Heart left ventricle (tissue), 13 donors: ENCODE data around the gene DMTF1.

ENCODE experiments used
- POLR2A ChIP-seq, 2 donors: fragments of 450-650 bp; IDR thresholded peaks; one replicate each; pipeline ENCODE4 v1.6.1; 2017; ENCODE audit warnings: antibody characterized with exemption in 2 of 2, mild to moderate bottlenecking in 2 of 2, moderate library complexity in 2 of 2
- TF ChIP-seq, protein P1 (sequence below), 12 donors: fragments of 200-600 bp; sonication (generic) in 4 of 12; IDR thresholded peaks; one replicate each; pipeline versions ENCODE4 v1.5.0 to v1.8.0; 2018 to 2022; ENCODE audit warnings: antibody characterized with exemption in 12 of 12, mild to moderate bottlenecking in 5 of 12
- donor health status: ischemic (EF 13 %, LVEDD 7.1; RV severe dilation, severe dysfunction).
- donor health status: DM: no; HTN: yes; CAD: no.
- donor health status: DM: no; HTN: no; CAD: no.
- donor health status: ischemic (EF 25% LVEDD 6.9; RV normal size, moderate dysfunction).
- donor health status: ischemic (EF 25% LVEDD 5.7; RV mildly dilated, moderate dysfunction).
- donor health status: ischemic (EF 35%, LVEDD 5.7; RV mildly dilated, moderate dysfunction).
- donor health status: nonischemic (EF 11% LVEDD 7.7; RV severe dilation, severe dysfunction).
- donor health status: DM: yes; HTN: yes; CAD: no.
- donor health status: PGD.
- donor health status: ischemic (EF 29% LVEDD 5.4; RV normal size, mild dysfunction).
- donor health status: nonischemic (EF 23%, LVEDD 6.1; RV moderate dilation, normal function).

DNA sequence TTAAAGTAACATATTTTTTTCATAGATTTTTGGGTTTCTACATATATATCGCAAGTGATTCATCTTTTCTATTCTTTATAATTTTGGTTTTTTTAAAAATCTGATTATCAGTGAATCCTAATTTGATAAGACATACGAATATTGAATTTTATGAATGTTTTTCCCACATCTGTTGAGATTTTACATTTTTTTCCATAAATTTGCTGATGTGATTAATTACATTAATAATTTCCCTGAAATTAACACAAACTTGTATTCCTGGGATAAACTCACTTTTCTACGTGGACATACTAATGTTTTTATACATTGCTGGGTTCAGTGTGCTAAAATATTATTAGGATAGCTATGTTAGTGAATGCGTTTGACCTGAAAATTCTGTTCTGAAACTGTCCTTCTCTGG is 26.1 kb downstream of the DMTF1 start:
- TF ChIP-seq, protein P1, sequence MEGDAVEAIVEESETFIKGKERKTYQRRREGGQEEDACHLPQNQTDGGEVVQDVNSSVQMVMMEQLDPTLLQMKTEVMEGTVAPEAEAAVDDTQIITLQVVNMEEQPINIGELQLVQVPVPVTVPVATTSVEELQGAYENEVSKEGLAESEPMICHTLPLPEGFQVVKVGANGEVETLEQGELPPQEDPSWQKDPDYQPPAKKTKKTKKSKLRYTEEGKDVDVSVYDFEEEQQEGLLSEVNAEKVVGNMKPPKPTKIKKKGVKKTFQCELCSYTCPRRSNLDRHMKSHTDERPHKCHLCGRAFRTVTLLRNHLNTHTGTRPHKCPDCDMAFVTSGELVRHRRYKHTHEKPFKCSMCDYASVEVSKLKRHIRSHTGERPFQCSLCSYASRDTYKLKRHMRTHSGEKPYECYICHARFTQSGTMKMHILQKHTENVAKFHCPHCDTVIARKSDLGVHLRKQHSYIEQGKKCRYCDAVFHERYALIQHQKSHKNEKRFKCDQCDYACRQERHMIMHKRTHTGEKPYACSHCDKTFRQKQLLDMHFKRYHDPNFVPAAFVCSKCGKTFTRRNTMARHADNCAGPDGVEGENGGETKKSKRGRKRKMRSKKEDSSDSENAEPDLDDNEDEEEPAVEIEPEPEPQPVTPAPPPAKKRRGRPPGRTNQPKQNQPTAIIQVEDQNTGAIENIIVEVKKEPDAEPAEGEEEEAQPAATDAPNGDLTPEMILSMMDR (IDR thresholded peaks at IDR 0.05), result no peak
- no peak for TF ChIP-seq POLR2A (IDR thresholded peaks at IDR 0.05)
